Natural killer cell (primary cell): ENCODE measurements around the gene TP53BP2. TPM values are rescaled to one million over a fixed set of nuclear protein-coding genes. Genes with fewer than 3 reads are reported as not detected.
A peak's percentile ranks its signal among the peaks of the same experiment; 100 is the strongest.

Source experiments
- ATAC-seq, 3 donors: fragments of 150-1000 bp in 2 of 3; fragments of 200-7000 bp in 1 of 3; cut with Tn5 transposase; 1 replicate in 1 of 3; 2 replicates in 2 of 3; pipeline ENCODE4 v1.10.0; 2021; ENCODE audit warnings: mild to moderate bottlenecking in 2 of 3, moderate library complexity in 2 of 3
- DNase-seq, 2 donors: peaks; one replicate each; pipeline versions ENCODE4 v3.0.0 to v3.0.0-alpha.2; 2013 to 2021; ENCODE audit warnings: mixed read lengths in 1 of 2
- H3K27ac ChIP-seq: one replicate; pipeline ENCODE4 v1.5.1; 2013; ENCODE audit warnings: mild to moderate bottlenecking, low read length
- H3K27me3 ChIP-seq: one replicate; pipeline ENCODE4 v1.6.1; 2013; ENCODE audit warnings: low read length; ENCODE audit not compliant: control insufficient read depth, insufficient read depth
- H3K36me3 ChIP-seq: one replicate; pipeline ENCODE4 v1.6.1; 2013; ENCODE audit warnings: low read length; ENCODE audit not compliant: control insufficient read depth, insufficient read depth
- H3K4me1 ChIP-seq: one replicate; pipeline ENCODE4 v1.6.1; 2013; ENCODE audit warnings: low read length; ENCODE audit not compliant: control insufficient read depth, insufficient read depth
- H3K4me3 ChIP-seq: one replicate; pipeline ENCODE4 v1.5.1; 2013; ENCODE audit warnings: low read length
- H3K9me3 ChIP-seq: one replicate; pipeline ENCODE4 v1.6.1; 2013; ENCODE audit warnings: low read length; ENCODE audit not compliant: control insufficient read depth, insufficient read depth
- H3K27ac Mint-ChIP-seq, 2 donors: one replicate each; pipeline ENCODE4 v1.8.0; 2022; ENCODE audit warnings: mild to moderate bottlenecking in 2 of 2, mixed read lengths in 2 of 2, moderate library complexity in 1 of 2
- H3K27me3 Mint-ChIP-seq, 2 donors: one replicate each; pipeline ENCODE4 v1.8.0; 2022; ENCODE audit warnings: low read depth in 2 of 2, mixed read lengths in 2 of 2
- H3K36me3 Mint-ChIP-seq: one replicate; pipeline ENCODE4 v1.8.0; 2022; ENCODE audit warnings: mixed read lengths
- H3K4me1 Mint-ChIP-seq, 2 donors: one replicate each; pipeline ENCODE4 v1.8.0; 2022; ENCODE audit warnings: mixed read lengths in 2 of 2
- H3K4me3 Mint-ChIP-seq: one replicate; pipeline ENCODE4 v1.8.0; 2022; ENCODE audit warnings: mild to moderate bottlenecking, moderate library complexity, mixed read lengths
- H3K9me3 Mint-ChIP-seq, 2 donors: one replicate each; pipeline ENCODE4 v1.8.0; 2022; ENCODE audit warnings: mixed read lengths in 2 of 2
- CTCF ChIP-seq: fragments of 200-600 bp; IDR thresholded peaks from one replicate; pipeline ENCODE4 v1.8.0; 2022; ENCODE audit warnings: antibody characterized with exemption
- WGBS: methylation state at CpG from one replicate; pipeline ENCODE4 v1.1.7; 2013; ENCODE audit warnings: missing lambda C conversion rate; ENCODE audit not compliant: insufficient coverage; 5-methylcytosine and 5-hydroxymethylcytosine counted together
- intact Hi-C: fragments of 100-400 bp; cut with micrococcal nuclease; formaldehyde crosslinking; loops from one replicate; pipeline ENCODE4 v1.14.2; 2022
- total RNA-seq, 4 donors: library from RNA; stranded (reverse); fragments of 120-200 nt in 1 of 4; gene quantifications; one replicate each; pipeline versions ENCODE4 v1.2.3 to v1.2.4, GENCODE V29; 2013 to 2022

The TP53BP2 gene
- total RNA-seq, 3 donors from 2014 or later (not counting 1 experiment from before 2014, with no cell fraction given) = 69.7 to 93.7 (median 78.8) TPM

GRCh38 chr1:223760833-223761232 lies 84.9 kb downstream of the TP53BP2 start:
- Histone ChIP-seq H3K4me1 (no peaks in the 10 kb centered on the region), H3K27ac (no peak overlapping the region), H3K9me3 (no peaks in the 10 kb centered on the region), H3K4me3 (no peak overlapping the region), H3K36me3 (peaks cover 88% of the 10 kb centered on the region), H3K27me3 (no peaks in the 10 kb centered on the region)
- DNase-seq (no peak), ATAC-seq (no peak)
- Mint-ChIP-seq H3K27me3 (no peaks in the 10 kb centered on the region), H3K27ac (no peak overlapping the region), H3K36me3 (peaks cover 7% of the 10 kb centered on the region), H3K4me1 (no peaks in the 10 kb centered on the region), H3K9me3 (no peaks in the 10 kb centered on the region), H3K4me3 (no peak overlapping the region)
- intact Hi-C loops = no loop called here
- 95% methylated on average over 6 of the region's 6 CpGs for WGBS
- TF ChIP-seq CTCF = no peak

- intact Hi-C loops = no loop called here
- no peaks in the 10 kb centered on the region for H3K4me1 ChIP-seq
- DNase-seq (no peak), ATAC-seq (no peak)
- no peaks in the 10 kb centered on the region for H3K9me3 ChIP-seq
- H3K36me3 Mint-ChIP-seq = peaks cover 7% of the 10 kb centered on the region
- no peaks in the 10 kb centered on the region for H3K27me3 ChIP-seq
- no peak overlapping the region for H3K4me3 Mint-ChIP-seq
- no peak for TF ChIP-seq CTCF
- no peaks in the 10 kb centered on the region for H3K27me3 Mint-ChIP-seq
- H3K27ac ChIP-seq = no peak overlapping the region
- no peaks in the 10 kb centered on the region for H3K9me3 Mint-ChIP-seq
- no peak overlapping the region for H3K4me3 ChIP-seq
- WGBS = 91% methylated on average over 13 of the region's 13 CpGs
- peak overlapping the region; percentile 41 to 75 for H3K27ac Mint-ChIP-seq
- H3K4me1 Mint-ChIP-seq = no peaks in the 10 kb centered on the region
- peaks cover 92% of the 10 kb centered on the region for H3K36me3 ChIP-seq
Measured at GRCh38 chr1:223759273-223759672, 86.5 kb downstream of the TP53BP2 start.

GRCh38 chr1:223758734-223759133 lies 87.0 kb downstream of the TP53BP2 start:
- peaks cover 92% of the 10 kb centered on the region for H3K36me3 ChIP-seq
- no peak for TF ChIP-seq CTCF
- intact Hi-C loops = no loop called here
- H3K9me3 ChIP-seq = no peaks in the 10 kb centered on the region
- no peaks in the 10 kb centered on the region for H3K27me3 ChIP-seq
- no peak overlapping the region for H3K27ac ChIP-seq
- Mint-ChIP-seq H3K9me3 (no peaks in the 10 kb centered on the region), H3K27ac (peak overlapping the region; percentile 41 to 75), H3K4me1 (no peaks in the 10 kb centered on the region), H3K36me3 (peaks cover 7% of the 10 kb centered on the region), H3K27me3 (no peaks in the 10 kb centered on the region), H3K4me3 (no peak overlapping the region)
- WGBS = 86% methylated on average over 9 of the region's 9 CpGs
- ATAC-seq (no peak), DNase-seq (no peak)
- no peaks in the 10 kb centered on the region for H3K4me1 ChIP-seq
- H3K4me3 ChIP-seq = no peak overlapping the region
